Mucosa of descending colon (tissue), 3 donors: ENCODE data around the gene PMPCB. TPM values are rescaled to one million over a fixed set of nuclear protein-coding genes. Genes with fewer than 3 reads are reported as not detected.

Experiments used
- ATAC-seq: fragments of 200-7000 bp; cut with Tn5 transposase; one replicate; pipeline ENCODE4 v1.9.1; 2020; ENCODE audit warnings: mild to moderate bottlenecking, moderate library complexity
- DNase-seq, 3 donors: peaks; one replicate each; pipeline ENCODE4 v3.0.0-alpha.2; 2020
- H3K36me3 ChIP-seq: fragments of 200-600 bp; one replicate; pipeline ENCODE4 v1.8.0; 2021; ENCODE audit warnings: low read depth, mild to moderate bottlenecking
- H3K4me1 ChIP-seq: fragments of 200-600 bp; one replicate; pipeline ENCODE4 v1.8.0; 2021; ENCODE audit warnings: low read depth, mild to moderate bottlenecking
- H3K4me3 ChIP-seq: fragments of 200-600 bp; one replicate; pipeline ENCODE4 v1.8.0; 2021; ENCODE audit warnings: mild to moderate bottlenecking
- H3K9me3 ChIP-seq: fragments of 200-600 bp; one replicate; pipeline ENCODE4 v1.8.0; 2021; ENCODE audit warnings: mild to moderate bottlenecking
- intact Hi-C, 2 donors: fragments of 100-400 bp; cut with DNase I in 1 of 2; cut with micrococcal nuclease in 1 of 2; formaldehyde crosslinking; loops; one replicate each; pipeline versions ENCODE4 v1.11.0 to v1.11.1; 2022; cut with DNase I, micrococcal nuclease
- total RNA-seq, 3 donors: library from RNA; stranded (reverse); fragmentation: NEBNext Ultra II Directional in 2 of 3; extraction: Animal tissue kit (Norgen Biotek cat#: 25700) in 2 of 3; gene quantifications; one replicate each; pipeline versions ENCODE4 v1.2.1 to v1.2.4, GENCODE V29; 2021 to 2023
- TF ChIP-seq, protein P1 (sequence below): fragments of 200-600 bp; IDR thresholded peaks from one replicate; pipeline ENCODE4 v1.8.0; 2022; ENCODE audit warnings: antibody characterized with exemption, mild to moderate bottlenecking
- donor health status: DM: no; HTN: no; CAD: no; lungs with moderate emphysema.
- donor health status: DM: no; HTN: no; CAD: no.
- donor health status: DM: no; HTN: yes; CAD: no.

Gene PMPCB
- total RNA-seq, 3 donors from 2014 or later: 60.8 to 65.2 (median 63.2) TPM

DNA sequence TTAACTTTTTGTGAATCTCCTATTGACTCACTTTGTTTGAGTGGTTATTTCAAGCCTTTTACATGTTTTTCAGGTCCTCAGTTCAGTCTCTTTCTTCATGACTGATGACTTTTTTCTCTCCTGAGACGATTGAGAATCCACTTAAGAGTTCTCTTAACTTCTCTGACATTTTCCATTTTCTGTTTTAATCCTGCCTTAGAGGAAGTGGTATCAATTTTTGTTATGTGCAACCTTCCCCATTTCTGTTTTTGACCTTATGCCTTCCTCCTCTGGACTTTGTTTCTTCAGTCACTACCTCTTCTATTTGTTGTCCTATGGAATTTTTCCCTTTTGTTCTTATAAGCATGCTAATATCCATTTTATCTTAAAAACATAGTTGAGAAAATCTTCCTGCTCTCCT is 52.6 kb downstream of the PMPCB start:
- intact Hi-C loops: no loop called here
- peaks cover 4% of the 10 kb centered on the region for H3K36me3 ChIP-seq
- no peak overlapping the region for H3K4me3 ChIP-seq
- no peak for ATAC-seq
- H3K9me3 ChIP-seq: no peaks in the 10 kb centered on the region
- TF ChIP-seq, protein P1, sequence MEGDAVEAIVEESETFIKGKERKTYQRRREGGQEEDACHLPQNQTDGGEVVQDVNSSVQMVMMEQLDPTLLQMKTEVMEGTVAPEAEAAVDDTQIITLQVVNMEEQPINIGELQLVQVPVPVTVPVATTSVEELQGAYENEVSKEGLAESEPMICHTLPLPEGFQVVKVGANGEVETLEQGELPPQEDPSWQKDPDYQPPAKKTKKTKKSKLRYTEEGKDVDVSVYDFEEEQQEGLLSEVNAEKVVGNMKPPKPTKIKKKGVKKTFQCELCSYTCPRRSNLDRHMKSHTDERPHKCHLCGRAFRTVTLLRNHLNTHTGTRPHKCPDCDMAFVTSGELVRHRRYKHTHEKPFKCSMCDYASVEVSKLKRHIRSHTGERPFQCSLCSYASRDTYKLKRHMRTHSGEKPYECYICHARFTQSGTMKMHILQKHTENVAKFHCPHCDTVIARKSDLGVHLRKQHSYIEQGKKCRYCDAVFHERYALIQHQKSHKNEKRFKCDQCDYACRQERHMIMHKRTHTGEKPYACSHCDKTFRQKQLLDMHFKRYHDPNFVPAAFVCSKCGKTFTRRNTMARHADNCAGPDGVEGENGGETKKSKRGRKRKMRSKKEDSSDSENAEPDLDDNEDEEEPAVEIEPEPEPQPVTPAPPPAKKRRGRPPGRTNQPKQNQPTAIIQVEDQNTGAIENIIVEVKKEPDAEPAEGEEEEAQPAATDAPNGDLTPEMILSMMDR: no peak
- H3K4me1 ChIP-seq: peaks cover 11% of the 10 kb centered on the region
- no peak for DNase-seq

Other genes starting within 250 kb of the PMPCB start
- gene FBXL13, start 222.6 kb upstream of the PMPCB start, total RNA-seq: 1 to 10 TPM in 1 of 3 donors, under 1 TPM in 2; 0.65 to 1.8 (median 0.78) TPM
- gene ARMC10, start 222.3 kb upstream of the PMPCB start, total RNA-seq: 10 to 100 TPM; 28.1 to 36.1 (median 32.2) TPM
- 10 to 100 TPM; 43.9 to 71.0 (median 45.9) TPM for gene NAPEPLD, start 148.3 kb upstream of the PMPCB start, total RNA-seq
- 10 to 100 TPM; 15.0 to 21.3 (median 16.4) TPM for gene DNAJC2, start 47.3 kb downstream of the PMPCB start, total RNA-seq
- gene PSMC2, start 50.2 kb downstream of the PMPCB start, total RNA-seq: 10 to 100 TPM; 47.9 to 85.8 (median 74.0) TPM
- under 1 TPM; 0.14 to 0.38 (median 0.19) TPM for gene SLC26A5, start 148.8 kb downstream of the PMPCB start, total RNA-seq